ENCODE data around the gene MEP1A.
"Not testable (repeated sequence)": the region's sequence is repeated elsewhere in the genome, so short reads cannot be mapped to it uniquely, and the experiment has no call there.

Gene MEP1A

DNA sequence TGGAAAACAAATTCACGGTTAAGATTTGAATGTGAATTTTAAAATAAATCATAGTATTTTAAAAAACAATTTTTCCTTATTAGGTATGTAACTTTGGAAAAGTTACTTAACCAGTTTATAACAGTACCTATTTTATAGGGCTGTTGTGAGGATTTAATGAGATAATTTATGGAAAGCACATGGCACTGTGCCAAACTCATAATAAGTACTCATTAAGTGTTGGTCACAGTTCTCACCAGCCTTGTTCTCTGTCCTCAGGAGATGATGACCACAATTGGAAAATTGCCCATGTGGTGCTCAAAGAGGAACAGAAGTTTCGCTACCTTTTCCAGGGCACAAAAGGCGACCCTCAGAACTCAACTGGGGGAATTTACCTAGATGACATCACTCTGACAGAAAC is 39.6 kb downstream of the MEP1A start:
- in situ Hi-C loops (cut with HindIII; ENCODE audit: low sequenced_read_pairs) = no loop called here

DNA sequence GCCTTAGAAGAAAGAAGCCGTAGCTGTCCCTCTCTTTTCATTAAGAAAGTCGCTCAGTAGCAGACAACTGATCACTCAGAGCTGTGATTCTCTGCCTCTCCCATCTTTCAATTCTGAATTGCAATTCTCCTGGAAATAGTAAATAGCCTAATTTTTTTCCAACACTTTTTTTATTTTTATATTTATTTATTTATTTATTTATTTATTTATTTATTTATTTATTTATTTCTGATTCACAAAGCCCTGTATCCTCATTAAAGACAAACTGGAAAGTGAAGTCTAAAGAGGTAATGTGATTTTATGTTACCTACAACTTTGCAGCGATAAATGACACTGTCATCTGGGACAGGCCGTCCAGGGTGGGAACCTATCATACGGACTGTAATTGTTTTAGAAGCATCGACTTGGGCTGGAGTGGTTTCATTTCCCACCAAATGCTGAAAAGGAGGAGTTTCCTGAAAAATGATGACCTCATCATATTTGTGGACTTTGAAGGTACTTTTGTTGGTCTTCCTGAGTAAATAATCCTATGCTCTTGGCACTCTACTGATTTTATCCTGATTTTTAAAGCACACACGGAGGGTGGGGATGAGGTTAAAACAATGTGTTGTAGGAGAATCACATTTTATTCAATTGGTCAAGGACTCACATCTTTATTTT is 41.2 kb downstream of the MEP1A start:
- in situ Hi-C loops (cut with HindIII; ENCODE audit: low sequenced_read_pairs) = not testable (repeated sequence)

DNA sequence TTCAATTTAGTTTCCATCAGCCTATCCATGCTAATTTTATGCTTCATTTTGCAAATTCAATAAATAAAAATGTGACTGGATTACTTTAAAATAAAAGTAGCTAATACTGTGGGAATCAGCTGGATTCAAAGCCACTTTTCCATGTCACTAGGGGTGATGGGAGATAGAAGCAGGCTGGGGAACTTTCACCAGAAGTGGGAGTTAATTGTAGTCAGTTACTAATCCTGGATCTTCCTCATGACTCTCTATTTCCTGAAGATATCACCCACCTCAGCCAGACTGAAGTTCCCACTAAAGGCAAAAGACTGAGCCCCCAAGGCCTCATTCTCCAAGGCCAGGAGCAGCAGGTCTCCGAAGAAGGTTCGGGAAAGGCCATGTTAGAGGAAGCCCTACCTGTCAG is 41.8 kb downstream of the MEP1A start:
- in situ Hi-C loops (cut with HindIII; ENCODE audit: low sequenced_read_pairs) = not testable (repeated sequence)

- in situ Hi-C loops (cut with HindIII; ENCODE audit: low sequenced_read_pairs) = no loop called here
Measured at GRCh38 chr6:46838033-46838432, 44.8 kb downstream of the MEP1A start.

GRCh38 chr6:46842252-46842846 is 49.2 kb downstream of the MEP1A start:
- in situ Hi-C loops (cut with HindIII; ENCODE audit: low sequenced_read_pairs) = not testable (repeated sequence)

GRCh38 chr6:46845126-46845525 is 51.9 kb downstream of the MEP1A start:
- in situ Hi-C loops (cut with HindIII; ENCODE audit: low sequenced_read_pairs) = no loop called here

DNA sequence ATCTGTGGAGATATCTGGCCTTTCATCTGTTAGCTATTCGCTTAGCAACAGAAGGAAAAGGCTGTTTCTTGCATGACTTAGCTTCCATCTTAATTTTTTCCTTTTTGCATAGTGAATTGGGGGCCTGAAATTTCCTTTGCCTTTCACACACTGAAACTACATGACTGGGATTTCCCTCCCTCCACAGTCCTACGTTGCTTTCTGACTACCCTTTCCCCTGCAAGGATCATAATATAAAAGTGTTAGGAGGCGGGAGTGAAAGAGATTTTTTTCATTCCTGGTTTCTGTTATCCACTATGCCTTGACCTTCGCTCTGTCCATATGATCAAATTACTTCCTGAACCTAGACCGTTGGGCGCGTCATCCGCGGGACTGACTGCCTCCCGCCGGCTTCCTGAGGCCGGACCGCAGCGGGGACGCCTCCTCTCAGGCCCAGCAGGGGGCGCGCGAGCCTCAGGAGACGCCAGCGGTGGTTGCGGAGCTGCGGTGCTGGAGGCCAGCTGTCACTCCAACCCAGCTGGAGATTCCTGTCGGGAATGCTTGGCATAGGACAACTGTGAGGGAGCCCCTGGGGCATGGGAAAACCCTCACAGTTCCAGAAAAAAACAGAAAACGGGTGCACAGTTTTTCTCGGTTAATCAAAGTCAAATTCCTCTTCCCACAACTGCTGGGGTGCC is 55.6 kb downstream of the MEP1A start:
- in situ Hi-C loops (cut with HindIII; ENCODE audit: low sequenced_read_pairs) = no loop called here

GRCh38 chr6:46849361-46849690 is 56.1 kb downstream of the MEP1A start:
- in situ Hi-C loops (cut with HindIII; ENCODE audit: low sequenced_read_pairs) = no loop called here

GRCh38 chr6:46850792-46851191 is 57.6 kb downstream of the MEP1A start:
- in situ Hi-C loops (cut with HindIII; ENCODE audit: low sequenced_read_pairs) = no loop called here

DNA sequence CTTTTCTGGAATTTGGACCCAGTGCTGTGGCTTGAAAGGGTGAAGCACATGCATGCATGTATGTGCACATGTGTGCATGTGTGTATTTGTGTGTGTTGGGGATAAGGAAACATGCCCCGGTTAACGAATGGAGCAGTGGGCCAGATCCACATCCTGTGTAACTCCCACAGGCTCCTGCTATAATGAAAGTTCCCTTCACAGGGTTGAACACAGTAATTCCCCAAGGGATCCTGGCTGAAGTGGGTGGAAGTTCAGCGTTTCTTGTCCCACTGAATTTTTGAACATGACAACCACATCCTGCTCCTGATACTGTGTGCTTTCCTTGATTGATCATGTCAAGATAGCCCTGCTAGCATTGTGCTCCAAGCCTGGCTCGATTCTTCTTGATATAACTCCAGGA is 58.4 kb downstream of the MEP1A start:
- in situ Hi-C loops (cut with HindIII; ENCODE audit: low sequenced_read_pairs) = not testable (repeated sequence)

DNA sequence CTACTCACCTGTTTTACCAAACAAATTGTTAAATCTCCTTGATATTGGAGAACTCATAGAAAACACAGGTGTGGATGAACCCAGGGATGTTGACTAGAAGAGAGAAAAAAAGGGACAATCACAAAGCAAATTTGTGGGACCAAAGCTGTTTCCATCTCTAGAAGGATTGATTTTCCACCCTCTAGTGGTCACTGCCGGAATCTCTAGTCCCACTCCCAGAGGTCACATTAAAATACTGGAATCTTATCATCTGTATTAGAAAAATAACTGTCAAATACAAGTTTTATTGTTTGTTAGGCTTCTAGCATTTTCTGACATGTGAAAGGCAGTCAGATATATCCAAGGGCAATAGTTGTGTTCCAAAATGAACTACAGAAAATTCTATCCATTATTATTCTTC is 62.8 kb downstream of the MEP1A start:
- in situ Hi-C loops (cut with HindIII; ENCODE audit: low sequenced_read_pairs) = not testable (repeated sequence)

DNA sequence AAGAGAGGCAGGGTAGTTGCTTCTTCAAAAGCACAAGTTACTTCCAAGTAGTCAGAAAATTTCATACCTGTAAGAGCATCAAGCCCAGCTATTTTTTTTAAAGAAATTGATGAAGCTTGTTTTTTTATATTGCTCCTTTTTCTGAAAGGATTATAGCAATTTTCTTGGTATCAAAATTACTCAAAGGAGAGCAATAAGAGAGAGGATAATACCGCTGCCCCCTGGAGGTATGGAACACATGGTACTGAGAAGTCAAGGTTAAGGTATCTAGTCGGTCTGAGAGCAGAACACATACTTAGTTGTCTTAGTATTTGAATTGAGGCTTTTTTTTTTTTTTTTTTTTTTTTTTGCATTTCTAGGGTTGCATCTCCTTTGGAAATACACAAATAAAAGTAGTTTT is 69.2 kb downstream of the MEP1A start:
- in situ Hi-C loops (cut with HindIII; ENCODE audit: low sequenced_read_pairs) = no loop called here

GRCh38 chr6:46863791-46864190 is 70.6 kb downstream of the MEP1A start:
- in situ Hi-C loops (cut with HindIII; ENCODE audit: low sequenced_read_pairs) = no loop called here

- in situ Hi-C loops (cut with HindIII; ENCODE audit: low sequenced_read_pairs) = no loop called here
Measured at GRCh38 chr6:46865221-46865620, 72.0 kb downstream of the MEP1A start.

GRCh38 chr6:46867411-46867810 is 74.2 kb downstream of the MEP1A start:
- in situ Hi-C loops (cut with HindIII; ENCODE audit: low sequenced_read_pairs) = no loop called here

DNA sequence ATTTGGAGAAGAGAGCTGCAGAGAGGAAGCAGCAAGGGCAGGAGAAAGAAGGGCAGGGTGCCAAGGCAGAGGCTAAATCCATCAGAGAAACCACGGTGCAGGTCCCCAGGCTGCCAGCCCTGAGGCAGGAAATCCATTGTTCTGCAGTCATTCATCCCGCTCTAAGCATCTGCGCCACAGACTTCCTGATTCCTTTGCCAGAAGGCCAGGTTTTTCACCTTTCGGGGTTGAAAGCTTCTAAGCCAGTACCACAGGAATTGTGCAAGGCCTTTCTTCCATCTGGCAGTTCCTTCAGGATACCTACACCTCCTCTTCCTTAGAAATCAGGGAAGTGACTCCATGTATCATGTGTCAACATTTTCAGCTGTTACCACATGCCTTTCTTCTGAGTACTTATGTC is 82.9 kb downstream of the MEP1A start:
- in situ Hi-C loops (cut with HindIII; ENCODE audit: low sequenced_read_pairs) = no loop called here

DNA sequence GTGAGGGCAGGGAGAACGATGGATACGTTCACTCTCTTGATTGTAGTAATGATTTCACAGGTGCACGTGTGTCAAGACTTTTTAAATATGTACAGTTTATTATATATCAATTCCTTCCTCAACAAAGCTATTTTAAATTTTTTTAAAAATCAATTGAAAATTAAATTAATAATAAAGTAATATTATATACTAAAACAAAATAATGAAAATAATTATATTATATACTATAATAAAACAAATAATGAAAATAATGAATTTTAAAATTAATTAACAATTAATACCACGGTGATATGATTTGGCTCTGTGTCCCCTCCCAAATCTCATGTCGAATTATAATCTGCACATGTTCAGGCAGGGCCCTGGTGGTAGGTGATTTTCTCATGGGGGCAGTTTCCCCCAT is 85.8 kb downstream of the MEP1A start:
- in situ Hi-C loops (cut with HindIII; ENCODE audit: low sequenced_read_pairs) = no loop called here

DNA sequence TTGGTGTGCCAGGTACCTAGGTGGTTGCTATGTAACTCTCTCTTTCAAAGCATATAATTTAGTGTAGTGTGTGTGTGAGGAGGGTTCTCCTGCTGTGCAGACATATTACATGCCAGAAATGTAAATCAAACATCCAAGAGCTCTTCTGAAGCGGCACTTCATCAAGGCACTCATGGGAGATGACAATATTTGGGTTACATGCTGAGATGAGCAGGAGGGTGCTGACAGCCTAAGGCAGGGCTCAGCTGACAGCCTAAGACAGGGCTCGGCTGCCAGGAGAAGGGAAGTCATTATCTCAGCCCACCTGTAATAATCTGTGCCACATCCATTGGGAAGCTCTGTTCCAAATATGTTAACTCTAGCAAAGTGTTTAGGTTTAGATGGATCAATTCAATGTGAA is 89.5 kb downstream of the MEP1A start:
- in situ Hi-C loops (cut with HindIII; ENCODE audit: low sequenced_read_pairs) = no loop called here

- in situ Hi-C loops (cut with HindIII; ENCODE audit: low sequenced_read_pairs) = no loop called here
Measured at GRCh38 chr6:46888031-46888430, 94.8 kb downstream of the MEP1A start.

DNA sequence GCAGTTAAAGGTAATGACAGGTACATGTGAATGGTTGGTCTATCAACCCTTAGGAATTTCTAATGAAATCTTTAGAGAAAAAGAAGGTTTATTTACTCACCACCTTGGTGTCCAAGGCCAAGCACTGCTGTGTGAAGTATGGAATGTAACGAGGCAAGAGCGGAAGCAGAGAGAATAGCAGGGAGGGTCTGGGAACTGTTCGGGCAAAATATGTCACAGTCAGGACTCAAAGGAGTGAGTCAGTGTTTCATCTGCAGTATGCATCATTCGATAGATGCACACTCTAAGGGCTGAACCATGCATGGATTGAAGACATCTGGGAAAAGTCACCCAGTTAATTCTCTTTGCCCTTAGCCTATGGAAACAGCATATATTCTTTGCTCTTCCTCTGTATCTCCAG is 95.4 kb downstream of the MEP1A start:
- in situ Hi-C loops (cut with HindIII; ENCODE audit: low sequenced_read_pairs) = no loop called here

Data from DLD1 (cell line).